DMS53 (cell line): Measurements from ENCODE around the gene GPX3.

Source experiments
- DNase-seq: peaks from one replicate; lab custom pipeline; 2025; lab: John Stamatoyannopoulos, UW

GPX3 gene

DNA sequence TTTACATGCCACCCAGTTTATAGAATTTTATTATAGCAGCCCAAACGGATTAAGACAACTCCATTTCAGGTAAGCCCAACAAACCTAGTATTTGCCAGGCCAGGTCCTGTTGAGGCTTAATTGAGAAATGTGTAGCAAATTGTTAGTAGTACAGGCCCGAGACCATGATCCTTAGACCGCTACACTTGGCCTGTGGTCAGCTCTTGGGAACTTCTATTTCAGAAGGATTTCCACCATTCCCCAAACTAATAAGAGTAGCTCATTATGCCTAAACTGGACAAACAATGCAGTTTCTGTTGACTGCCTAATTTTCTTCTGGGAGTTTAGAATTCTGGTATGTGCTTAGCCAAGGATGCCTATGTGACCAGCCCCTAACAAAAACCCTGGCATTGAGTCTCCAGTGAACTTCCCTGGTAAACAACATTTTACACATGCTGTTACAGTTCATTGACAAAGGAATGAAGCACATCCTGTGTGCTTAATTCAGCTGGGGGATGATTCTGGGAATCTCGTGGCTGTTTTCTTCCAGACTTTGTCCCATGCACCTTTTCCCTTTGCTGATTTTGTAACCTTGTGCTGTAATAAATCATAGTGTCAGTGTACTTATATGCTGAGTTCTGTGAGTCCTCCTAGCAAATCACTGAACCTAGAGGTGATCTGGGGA lies 5.6 kb upstream of the GPX3 start:
- peak; percentile 13 for DNase-seq

DNA sequence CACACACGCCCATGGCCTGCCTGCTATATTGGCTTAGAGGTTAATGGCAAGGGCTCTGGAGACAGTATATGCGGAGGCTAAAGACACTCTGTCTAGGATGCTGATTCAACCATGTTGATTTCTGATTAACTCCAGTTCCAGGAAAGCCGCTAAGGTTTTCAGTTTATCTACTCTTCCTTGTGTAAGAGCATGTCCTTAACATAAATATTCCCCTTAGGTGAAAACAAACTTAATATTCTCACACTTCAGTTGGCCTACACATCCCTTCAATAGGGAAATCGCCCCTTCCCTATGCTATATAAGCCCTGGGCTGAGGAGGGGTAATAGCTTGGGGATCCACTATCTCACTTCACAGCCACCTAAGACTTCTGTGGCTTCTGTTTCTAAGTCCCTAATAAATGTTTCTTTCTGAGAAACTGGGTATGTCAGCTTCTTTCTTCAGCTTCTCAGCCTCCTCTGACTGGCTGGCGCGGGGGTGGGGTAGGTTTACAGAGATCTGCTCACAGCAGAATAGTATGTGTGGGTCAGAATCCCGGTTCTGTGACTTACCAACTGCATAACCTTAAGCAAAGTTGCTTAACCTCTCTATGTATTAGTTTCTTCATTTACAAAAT lies 4.3 kb upstream of the GPX3 start:
- no peak for DNase-seq

DNA sequence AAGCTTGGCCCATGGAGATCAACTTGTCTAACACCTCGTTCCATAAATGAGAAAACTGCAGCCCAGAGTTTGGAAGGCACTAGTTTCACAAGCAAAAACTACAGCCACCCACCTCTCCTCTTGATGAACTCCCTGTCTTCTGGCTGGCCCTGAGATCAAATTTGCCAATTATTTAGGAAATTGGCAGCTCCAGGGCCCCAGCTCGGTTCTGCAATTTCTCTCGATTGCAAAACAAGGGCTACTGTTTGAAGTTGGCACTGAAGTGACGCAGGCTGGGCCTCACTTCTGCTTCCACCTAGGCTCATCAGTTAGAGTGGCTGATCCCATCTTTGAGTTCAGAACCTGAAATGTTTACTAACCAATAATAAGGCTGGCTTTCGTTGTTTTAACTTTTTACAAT lies 3.7 kb upstream of the GPX3 start:
- no peak for DNase-seq

DNA sequence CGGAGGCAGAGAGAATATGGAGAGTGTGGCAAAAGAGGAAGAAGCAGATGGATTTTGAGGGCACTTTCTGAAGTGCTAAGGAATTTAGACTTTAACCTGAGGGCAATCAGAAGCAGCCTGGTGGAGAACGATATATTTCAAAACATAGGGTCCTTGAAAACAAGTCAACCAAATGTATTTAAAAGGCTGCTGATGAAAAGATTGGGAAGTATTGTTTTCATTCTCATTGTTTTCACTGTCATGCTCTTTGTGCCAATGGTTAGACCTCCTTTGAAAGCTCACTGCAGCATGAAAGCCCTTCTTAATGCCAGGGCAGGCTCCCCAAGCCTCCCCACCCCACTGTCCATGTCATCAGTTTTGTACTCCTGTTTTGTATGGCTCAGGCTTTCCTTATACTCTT lies 2.5 kb upstream of the GPX3 start:
- no peak for DNase-seq

DNA sequence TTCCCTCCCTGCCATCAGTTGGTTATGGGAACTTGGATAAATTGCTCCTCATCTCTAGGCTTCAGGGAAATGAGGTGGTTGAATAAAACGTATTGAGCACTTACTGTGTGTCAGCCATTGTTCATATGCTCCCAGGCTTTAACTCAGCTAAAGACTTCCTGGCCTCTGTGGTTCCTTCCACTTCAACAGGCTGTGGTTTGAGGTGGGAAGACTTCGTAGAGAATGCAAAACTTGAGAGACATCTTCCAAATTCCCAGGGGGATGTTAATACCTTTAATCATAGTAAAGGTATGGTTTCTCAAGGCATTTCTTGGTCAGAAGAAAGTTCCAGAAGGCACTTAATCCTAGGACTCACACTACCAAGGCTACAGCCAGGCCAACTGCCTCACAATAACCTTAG lies 1.5 kb upstream of the GPX3 start:
- no peak for DNase-seq

DNA sequence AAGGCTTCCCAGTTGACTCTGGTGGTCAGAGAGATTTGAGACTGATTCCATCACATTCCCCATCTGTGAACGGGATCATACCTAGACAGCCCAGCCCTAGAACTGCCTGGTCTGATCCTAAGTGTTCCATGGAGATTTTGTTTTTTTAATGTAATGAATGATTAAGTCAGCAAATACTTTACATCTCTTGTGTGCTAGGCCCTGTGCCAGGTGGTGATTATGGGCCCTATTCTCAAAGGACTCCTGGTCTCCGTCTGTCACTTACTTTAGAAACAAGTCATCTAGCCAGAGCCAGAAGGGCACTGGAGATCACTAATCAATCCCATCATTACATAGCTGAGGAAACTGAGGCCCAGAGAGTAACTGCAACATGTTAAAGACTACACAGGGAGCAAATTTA lies 1.1 kb upstream of the GPX3 start:
- no peak for DNase-seq

DNA sequence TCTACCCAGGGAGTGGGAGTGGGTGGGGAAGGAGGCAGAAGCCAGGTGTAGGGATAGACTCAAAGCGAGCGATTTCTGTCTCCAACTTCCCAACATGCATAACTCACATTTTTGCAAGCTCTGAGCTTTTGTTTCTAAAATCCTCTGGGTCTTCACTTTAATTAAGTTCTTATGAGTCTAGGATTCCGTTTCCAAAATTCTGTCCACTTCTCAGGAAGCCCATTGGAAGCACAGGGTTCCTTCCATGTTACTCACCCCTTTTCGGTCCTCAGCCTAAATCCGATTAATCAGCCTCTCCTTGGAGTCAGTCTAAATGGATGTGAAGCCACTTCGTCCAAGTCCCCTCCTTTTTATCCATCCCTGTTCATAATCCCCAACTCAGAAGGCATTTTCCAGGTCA lies 1.4 kb downstream of the GPX3 start:
- no peak for DNase-seq

DNA sequence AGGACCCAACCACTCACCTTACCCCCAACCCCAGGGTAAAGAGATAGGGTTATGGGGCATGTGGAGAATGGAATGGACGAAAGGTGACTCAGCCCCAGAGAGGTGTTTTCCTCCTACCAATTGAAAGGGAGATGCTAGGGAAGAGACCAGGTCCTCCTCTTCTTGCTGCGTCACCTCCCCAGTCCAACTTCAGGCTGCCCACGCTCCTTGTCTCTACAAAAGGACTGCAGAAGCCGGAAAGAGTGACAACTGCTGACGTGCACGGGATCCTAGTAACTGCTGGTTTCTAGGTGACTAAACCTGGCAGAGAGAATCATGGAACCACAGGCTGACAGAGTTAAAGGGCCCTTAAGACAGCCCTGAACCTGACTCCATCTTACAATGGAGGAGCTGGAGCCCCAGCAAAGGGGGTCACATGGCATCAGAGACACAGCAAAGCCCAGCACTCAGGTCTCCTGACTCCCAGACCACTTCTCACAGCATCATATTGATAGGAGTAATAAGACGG lies 2.2 kb downstream of the GPX3 start:
- DNase-seq, result no peak

DNA sequence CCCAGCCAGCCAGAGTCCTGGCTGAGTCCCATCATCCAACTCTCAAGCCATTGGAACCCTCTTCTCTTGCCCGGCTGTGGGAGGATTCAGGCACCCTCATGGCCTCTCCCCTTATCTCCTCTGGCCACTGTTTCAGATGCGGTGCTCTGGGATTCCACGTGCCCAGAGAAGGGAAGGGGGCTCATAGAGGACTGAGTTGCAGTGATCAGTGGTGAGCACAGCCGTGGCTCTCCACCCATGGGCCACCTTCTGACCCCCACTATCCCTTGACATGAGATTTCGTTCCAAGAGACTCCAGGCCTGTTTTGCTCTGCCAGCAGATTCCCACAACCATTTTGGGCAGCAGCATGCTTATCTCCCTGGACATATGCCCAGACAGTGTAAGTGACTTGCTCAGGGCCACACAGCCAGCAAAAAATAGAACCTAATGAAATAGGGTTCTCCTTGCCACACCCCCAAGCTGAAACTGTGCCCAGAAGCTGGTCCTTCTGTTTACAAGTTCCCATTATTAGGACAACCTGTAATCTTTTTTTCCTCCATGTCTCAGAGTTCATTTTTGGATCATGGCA lies 2.7 kb downstream of the GPX3 start:
- no peak for DNase-seq

DNA sequence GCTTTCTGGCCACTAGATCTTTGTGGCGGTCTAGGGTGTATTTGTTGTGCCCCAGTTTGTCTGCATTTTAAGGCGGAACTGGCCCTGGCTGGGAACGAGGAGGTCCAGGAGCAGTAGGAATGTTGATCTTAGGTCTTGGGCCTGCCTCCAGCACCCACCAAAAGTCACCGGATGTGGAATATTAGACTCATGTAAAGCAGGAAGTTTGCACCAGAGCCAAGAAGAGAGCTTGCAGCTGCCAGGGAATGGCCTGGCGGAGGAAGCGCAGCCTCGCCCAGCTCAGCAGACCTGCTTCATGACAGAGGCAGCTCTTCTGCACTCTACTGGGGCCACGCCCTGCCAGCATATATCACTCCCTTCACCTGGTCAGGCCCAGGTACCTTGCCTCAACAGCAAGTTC lies 3.3 kb downstream of the GPX3 start:
- DNase-seq, result peak; percentile 22

DNA sequence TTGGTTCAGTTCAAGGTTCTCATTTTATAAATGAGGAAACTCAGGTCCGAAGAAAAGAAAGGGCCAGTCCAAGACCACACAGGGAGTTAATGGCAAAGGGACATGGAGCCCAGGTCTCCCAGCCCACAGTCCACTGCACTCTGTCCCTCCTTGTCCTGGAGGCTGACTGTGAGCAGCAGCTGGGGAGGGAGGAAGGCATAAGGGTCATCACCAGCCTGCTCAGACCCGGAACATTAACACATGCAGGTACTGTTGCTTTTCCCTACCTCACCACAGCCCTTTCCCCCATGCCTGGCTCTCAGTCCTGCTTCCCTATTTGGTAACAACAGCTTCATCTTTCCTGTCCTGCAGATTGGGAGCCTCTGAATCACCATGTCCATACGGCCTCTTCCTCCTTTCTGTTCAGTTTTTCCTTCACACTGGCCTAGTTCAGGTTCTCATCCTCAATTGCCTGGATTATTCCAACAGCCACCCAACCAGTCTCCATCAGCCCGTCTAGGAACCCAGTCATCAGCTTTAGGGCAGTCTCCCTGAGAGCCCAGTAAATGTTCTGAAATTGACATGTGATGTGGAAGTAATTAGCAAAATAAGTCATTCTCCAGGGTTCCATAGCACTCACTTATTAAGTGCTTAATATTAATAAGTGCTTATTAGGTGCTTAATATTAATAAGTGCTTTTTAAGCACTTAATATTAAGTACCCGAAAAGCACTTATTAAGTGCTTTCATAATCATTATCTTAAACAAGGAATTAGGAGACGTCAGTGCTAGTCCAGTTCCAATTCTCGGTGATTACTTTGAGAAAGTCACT lies 4.3 kb downstream of the GPX3 start:
- no peak for DNase-seq

DNA sequence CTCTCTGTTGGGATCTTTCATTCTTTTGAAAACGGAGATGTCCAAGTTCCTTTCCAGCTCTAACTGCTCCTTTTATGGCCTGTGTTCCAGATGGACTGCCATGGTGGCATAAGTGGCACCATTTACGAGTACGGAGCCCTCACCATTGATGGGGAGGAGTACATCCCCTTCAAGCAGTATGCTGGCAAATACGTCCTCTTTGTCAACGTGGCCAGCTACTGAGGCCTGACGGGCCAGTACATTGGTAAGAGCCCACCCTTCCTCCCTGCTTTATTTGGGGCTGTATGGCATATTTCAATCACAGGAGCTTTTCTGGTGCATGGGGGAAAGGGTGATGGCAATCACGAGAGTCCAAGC lies 4.8 kb downstream of the GPX3 start:
- DNase-seq, result no peak

DNA sequence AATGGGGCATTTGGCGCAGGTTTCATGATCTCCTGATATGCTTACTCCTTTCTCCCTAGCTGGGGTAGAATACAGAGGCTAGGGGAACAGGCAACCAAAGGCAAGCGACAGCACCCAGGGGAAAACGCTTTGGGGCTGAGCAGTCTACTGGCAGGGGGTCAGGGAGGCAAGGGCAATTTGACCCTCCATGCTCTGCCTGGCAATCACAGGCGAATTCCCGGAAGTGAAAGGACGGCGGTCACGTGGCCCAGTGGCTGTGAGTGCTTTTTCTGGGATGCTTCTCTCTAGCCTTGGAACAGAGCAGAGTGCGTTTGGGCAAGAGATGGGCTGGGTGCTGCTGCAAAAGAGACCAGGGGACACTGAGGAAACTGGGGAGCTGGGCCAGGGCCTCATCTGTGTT lies 5.7 kb downstream of the GPX3 start:
- no peak for DNase-seq

DNA sequence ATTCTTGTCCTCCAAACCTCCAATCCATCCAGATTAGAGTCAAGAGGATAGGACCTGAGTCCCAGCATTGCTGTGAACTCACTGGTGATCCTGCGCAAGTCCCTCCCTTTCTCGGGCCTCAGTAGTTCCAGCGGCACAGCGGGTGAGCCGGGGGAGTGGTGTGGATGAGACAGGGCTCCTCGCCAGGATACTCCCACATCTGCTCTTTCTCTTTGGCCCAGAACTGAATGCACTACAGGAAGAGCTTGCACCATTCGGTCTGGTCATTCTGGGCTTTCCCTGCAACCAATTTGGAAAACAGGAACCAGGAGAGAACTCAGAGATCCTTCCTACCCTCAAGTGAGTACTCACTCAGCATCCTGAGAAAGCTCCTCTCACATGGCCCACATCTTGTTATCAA lies 6.3 kb downstream of the GPX3 start:
- DNase-seq, result no peak

DNA sequence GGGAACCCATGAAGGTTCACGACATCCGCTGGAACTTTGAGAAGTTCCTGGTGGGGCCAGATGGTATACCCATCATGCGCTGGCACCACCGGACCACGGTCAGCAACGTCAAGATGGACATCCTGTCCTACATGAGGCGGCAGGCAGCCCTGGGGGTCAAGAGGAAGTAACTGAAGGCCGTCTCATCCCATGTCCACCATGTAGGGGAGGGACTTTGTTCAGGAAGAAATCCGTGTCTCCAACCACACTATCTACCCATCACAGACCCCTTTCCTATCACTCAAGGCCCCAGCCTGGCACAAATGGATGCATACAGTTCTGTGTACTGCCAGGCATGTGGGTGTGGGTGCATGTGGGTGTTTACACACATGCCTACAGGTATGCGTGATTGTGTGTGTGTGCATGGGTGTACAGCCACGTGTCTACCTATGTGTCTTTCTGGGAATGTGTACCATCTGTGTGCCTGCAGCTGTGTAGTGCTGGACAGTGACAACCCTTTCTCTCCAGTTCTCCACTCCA lies 7.6 kb downstream of the GPX3 start:
- DNase-seq, result no peak

DNA sequence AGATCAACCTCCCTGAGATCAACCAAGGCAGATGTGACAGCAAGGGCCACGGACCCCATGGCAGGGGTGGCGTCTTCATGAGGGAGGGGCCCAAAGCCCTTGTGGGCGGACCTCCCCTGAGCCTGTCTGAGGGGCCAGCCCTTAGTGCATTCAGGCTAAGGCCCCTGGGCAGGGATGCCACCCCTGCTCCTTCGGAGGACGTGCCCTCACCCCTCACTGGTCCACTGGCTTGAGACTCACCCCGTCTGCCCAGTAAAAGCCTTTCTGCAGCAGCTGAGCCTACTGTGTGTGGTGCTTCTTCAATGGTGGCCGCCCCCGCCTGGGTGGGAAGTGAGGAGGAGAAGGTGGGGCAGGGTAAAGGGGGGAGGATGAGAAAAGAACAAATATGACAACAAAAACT lies 8.3 kb downstream of the GPX3 start:
- no peak for DNase-seq

DNA sequence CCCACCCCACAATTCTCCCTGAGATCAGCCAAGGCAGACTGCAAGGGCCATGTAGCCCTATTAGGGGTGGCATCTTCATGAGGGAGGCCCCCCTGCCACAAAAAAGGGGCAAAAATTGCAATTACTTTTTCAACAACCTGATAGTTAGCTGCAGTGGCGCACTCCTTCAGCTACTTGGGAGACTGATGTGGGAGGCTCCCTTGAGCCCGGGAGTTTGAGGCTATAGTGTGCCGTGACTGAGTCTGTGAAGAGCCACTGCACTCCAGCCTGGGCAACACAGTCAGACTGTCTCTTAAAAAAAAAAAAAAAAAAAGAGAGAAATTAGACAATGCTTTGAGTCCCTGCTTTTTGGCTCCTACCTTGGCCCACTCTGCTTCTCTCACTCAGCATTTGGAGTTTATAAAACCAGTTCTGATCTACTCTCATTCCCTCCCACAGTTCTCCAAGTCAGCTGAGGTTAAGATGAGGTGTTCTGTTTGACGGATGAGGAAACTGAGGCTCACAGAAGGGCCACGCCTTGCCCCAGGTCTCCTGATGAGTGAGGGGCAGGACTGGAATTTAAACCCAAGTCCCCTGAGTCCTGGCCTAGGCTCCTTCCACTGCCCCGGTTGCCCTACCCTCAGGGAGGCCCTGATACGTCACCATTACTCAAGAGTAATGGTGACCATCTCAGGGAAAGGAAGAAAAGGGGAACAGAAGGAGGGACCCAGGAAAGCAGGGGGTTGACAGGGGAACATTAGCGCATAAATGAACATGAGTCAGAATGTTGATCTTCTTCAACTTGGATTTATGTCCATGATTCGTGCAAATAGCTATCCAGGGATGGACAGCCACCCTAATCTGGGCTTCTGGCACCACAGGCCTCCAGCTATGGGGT lies 9.0 kb downstream of the GPX3 start:
- DNase-seq, result no peak

DNA sequence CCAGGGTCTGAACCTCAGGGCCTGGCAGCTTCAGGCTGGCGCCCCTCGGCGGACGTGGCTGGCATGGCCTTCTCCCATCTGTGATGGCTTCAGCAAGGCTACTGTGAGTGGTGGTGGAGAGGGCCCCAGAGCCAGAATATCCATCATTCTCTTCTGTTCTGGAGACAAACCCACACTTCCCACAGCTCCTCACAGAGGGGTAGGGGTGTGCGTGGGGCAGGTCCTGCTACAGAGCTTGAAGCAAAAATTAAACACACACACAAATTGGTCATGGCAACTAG lies 9.6 kb downstream of the GPX3 start:
- no peak for DNase-seq

DNA sequence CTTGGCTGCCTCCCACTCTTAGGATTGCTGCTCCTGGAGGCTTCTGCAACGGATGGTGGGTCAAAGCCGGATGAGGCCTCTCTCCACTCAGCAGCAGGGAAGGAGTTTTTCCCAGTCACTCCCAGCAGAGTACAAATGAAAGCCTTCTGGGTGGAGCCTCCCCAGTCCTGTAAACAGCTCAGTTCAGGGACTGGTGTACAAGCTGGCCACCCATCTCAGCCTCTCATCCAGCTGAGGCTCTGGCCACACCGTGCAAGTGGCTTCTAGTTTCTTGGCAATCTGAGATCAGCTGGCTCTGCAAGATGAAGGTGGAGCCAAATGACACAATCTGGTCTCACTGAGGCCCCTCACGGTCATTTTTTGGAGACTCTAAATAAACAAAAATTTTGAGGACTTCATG lies 10.0 kb downstream of the GPX3 start:
- DNase-seq, result no peak

DNA sequence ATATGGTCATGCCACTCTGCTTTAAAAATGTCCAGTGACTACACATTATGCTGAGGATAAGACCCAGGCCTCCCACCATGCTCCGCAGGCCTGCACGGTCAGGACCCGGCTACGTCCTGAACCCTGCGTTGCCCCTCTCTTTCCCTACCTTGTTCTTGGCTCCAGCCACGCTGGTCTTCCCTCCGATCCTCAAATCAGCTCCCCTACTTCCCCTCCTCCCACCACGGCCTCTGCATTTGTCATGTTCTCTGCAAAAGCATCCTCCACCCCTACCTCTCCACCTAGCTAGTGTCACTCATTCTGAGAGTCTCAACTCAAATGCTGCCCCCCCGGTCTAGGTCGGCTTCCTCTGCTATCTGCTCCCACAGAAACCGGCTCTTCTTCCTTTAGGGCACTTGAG lies 11.2 kb downstream of the GPX3 start:
- no peak for DNase-seq

DNA sequence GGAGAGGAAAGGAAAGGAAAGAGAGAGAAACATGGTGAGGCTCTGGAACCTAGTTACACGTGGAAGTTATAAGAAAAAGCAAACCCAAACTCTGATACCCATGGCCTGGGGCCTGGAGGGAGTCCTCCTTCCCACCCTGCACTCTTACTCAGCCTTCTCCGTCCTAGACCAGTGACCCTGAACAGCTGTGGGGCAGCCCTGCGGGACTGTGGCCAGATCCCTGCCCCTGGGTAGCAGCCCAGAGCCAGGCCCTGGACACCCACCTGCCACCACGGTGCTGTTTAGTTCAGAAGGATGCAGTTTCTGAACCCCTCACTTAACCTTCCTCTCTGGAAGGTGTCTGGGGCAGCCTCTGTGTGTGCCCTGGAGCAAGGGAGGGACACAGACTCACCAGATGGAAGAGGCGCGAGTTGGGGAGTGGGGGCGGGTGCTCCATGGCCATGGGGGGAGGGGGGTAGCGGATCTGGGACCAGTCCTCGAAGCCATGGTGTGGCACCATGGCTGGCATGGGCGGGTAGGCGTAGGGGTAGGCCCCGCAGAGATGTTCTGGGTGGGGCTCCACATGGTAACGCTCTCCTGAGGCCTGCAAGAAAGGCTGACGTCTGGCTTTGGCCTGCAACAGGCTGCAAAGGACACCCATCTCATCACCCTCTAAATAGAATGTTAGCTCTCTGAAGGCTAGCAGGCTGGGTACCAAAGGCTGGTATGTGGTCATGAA lies 13.0 kb downstream of the GPX3 start:
- DNase-seq, result no peak
